ENCODE data around the gene FSIP1.
A peak's percentile ranks its signal among the peaks of the same experiment; 100 is the strongest.

FSIP1 gene

DNA sequence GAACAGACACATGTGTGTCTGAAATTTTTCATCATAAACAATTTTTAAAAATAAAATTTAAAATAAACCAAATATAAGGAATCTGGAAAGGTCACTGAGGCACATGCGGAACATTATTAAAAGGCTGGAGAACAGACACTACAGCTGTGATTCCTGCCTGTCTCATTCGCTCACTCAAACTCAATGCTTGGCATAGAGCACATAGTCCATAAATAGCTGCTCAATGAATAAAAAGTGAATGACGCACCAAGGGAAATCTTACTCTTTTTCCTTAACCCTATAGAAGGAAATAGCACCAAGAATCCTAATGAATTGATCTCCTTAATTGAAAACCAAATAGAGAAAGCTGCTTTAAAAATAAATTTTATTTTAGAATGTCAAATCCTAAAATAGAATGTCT, 98.4 kb downstream of the FSIP1 start:
- no peak for DNase-seq (ENCODE audit: low spot score)

DNA sequence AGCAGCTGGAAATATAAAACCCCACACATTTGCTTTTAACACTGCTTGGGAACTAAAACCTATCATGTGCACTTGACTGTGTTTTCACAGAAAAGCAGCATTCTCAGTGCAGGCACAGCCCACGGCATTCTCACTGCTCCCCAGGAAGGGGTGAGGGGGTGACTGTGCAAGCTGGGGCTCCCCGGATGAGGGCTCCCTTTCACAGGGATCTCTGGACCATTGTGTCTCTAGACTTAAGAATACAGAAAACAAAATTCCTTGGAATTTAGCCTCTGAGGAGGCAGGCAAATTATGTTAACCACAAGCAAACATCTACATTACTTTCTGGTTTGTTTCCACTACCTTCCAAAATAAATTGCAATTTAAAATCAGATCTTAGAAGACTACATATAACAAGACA, 100.3 kb downstream of the FSIP1 start:
- DNase-seq (ENCODE audit: low spot score), result no peak

DNA sequence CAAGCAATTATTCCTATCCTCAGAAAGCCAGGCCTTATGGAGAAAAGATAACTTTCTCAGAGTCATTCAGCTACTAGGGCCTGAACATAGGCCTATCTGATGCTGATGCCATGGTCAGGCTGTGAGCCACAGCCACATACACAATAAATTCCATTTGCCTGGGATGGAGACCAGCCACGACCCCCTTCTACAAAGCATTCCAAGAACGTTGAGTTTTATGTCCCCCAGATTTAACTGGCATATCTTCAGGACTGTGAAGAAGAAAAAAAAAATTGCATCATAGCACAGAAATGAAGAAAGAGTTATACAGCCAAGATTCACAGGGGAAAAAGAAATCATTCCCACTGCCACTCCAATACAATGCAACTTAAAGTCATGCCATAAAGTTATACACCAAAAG, 101.8 kb downstream of the FSIP1 start:
- DNase-seq (ENCODE audit: low spot score), result no peak

DNA sequence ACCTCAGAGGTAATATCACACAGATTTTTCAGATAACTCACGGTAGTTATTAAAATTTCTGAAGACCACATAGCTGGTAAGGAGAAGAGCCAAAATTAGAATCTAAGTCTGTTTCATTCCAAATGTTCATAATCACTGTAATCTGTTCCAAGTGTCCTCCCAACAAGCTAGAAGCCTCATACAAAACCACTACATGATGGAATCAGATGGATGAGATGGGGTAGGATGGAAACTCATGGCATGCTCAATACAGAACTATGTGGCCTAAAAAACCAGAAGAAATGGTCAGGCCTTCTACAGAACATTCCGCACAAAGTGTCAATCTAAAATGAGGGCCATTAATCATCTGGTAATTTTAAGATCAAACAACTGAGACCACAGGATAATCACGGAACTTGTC, 110.0 kb downstream of the FSIP1 start:
- no peak for DNase-seq (ENCODE audit: low spot score)

DNA sequence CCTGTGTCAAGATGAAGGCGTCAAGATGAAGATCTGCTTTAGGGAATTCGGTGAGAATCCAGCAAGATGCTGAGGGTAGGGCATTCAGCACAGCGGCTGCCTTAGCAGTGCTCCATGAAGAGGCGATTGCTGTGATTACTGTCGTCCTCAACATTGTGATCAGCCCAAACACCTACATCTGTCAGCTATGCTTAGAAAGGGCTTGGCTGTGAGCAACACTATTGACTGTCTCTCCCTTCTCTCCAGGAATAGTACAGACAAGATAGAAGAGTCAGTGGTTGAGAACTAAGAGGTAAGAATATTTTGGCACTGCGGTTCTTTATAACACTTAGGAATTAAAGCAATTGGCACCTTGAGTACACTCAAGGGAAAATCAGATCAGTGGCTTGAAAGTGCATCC, 110.5 kb downstream of the FSIP1 start:
- no peak for DNase-seq (ENCODE audit: low spot score)

DNA sequence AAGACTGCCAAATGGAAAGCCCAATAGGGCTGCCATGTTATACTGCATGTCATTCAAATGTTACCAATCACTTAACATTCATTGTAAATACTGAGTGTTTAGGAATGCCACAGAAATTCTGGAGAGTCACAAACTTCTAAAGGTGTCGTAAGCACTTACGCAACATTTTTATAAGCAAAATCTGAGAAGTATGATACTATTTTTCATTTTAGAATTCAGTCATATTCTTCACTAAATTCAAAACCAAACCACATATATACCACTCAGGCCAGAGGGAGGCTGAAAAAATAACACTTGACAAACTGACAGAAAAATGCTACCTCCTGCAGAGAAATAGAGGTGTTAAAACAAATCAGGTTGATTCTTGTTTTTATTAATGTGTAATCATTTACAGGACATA, 112.0 kb downstream of the FSIP1 start:
- peak; percentile 34 for DNase-seq (ENCODE audit: low spot score)

DNA sequence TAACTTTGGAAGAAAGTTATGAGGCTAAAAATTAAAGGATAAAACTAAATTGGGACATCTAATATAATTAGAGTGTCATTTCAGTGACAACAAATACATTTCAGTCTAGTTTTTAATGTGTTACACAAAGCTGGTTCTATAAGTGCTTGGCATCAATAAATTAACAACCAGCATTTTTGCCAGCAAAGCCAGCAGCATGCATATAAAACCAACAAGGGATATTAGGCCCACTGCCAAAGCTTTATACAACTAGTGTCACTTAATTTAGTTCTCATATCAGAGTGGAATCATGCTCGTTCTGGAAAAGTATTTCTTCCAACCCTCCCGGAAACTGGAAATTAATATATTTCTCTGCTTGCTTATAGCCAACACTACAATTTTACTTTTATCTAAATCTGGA, 113.0 kb downstream of the FSIP1 start:
- DNase-seq (ENCODE audit: low spot score), result no peak

DNA sequence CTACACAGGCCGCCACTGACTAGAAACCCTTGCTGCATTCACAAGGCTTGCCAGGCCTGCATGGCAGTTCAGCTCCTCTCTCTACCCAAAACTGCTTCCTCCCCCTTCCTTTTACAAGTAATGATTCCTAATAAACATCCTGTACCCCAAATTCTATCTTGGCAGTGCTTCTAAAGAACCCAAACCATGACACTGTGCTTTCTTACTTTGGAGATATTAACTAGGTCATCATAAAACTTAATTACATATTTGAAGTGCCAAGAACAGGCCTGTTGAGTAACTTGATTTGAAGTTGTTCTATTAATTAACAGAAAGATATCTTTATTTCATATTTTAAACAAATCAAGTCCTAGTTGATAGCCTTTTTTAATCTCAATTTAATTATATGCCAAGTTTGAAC, 113.4 kb downstream of the FSIP1 start:
- no peak for DNase-seq (ENCODE audit: low spot score)

DNA sequence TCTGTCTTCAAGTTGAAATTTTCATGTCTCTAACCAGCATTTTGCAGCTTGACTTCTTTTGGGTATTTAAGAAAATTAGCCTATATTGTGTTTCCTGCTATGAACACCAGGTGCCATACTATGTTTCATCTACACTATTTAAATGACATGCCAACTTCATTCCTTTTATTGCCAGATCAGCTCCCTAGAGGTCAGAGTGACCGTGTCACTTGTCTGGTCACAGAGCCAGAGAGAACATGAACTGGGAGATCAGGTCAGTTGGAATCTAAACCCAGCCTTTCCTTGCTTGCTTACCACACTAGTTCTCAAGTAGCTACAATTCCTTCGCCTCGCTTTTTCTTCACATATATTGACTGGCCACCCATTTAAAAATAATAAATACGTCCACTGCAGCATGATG, 114.2 kb downstream of the FSIP1 start:
- no peak for DNase-seq (ENCODE audit: low spot score)

DNA sequence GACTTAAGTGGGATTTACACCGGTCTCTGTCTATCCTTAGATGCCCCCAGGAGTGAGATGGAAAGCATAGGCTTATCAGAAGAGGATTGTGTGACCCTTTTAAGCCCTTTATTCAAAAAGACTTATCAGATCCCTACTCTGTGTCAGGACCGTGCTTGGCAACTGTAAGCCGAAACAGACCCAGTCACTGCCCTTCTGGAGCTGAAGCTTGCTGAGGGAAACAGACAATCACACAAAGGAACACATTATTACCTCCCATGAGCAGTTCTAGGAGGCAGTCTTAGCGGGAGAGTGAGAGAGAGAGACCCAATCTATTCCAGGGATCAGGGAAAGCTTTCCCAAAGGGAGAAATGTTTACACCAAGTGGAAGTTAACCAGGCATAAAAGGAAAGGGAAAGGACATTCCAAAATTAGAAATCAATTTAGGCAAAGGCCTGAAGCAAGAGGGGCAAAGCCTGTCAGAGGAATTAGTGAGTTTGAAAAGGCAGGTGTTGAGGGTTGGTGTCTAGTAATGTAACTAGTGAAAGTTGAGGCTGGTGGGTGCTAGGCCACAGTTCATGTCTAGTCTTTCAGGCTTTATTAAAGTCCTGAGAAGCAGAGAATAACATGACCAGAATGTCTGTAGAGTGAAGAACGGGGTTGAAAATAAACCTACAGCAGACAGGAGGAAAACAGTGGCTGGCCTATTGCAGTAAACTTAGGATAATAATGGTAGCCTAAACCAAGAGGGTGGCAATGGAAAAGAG, 115.1 kb downstream of the FSIP1 start:
- no peak for DNase-seq (ENCODE audit: low spot score)

DNA sequence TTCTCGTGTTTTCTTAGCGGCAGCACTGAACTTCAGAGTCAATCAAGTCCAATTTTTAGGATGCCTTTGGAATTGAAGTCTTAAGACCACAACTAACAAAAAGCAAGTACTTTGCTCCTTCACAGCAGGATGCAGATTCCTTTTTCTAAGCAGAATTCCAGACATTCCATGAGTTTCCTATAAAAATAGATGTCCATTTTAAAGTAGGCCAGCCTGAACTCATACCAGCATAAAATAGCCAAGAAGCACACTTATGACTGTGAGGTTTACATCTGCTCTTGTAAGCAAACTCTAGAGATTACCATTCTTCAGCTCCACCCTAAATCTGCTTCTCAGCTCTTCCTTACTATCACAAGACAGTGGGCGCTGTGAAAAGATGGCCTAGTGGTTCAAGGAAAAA, 116.0 kb downstream of the FSIP1 start:
- DNase-seq (ENCODE audit: low spot score), result peak; percentile 49

DNA sequence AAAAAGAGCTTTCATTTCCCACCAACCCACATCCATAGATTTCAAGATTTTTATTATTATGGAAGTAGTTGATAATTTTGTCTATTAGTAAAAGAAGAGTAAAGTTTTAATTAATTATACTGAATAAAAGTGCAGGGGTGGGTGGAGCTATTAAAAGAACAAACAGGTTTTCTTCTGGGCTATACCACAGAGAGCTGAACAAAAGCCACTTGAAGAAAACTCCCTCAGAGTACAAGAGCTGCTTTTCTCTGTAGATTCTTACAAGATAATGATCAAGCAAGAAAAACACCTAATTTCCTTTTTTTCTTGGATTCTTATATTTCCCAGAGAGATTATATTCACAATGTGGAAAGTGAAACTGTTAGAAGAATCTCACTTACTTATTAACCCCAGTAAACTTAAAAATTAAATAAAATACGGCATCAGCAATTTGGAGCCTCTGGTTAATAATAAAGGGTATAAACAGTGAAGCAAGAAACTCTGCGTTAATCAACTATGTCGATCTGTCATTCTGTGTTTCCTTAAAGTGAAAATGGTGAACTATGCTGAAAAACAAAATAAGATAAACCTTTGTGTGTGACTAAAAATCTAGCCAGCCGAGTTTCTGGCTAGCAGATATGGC, 116.9 kb downstream of the FSIP1 start:
- peak; percentile 60 for DNase-seq (ENCODE audit: low spot score)

DNA sequence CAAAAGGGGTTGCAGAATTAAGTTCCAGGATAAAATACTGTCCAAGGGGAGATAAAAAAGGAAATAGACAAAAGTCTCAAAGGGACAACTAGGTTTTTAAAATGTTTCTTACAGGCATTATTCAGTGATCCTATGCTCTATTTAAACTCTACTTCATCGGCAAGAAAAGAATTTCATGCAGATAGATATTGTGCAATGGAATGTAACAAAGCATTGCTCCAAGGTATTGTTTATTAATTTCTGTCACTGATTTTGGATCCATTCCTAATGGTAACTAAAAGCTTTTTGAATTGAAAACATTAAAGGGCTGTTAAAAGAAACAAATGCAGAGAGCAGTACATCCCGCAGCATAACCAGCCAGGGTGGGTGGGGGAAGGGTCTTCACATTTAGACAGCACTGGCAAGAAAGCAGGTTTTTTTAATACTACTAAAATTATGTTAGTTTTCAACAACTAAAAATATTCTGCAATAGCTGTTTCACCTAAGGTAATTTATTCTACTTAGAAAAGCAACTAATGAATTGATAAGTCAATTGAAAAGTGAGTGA, 118.9 kb downstream of the FSIP1 start:
- no peak for DNase-seq (ENCODE audit: low spot score)

DNA sequence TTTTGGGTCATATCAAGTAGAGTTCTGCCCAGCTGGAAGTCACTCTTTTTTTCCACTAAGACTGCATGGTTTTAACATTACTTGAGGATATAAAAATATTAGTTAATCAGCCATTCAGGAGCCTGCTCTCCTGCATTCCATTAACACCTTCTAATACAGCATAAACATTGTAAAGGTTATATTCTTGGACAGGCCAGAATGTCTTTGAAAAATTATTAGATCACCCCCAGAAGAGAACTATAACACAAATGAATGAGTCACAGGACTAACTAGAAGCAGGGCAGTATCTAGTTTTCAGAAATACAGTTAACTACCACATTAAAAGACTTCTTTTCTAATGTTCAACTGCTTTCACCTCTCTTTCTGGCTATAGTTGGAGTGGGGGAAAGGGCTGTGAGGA, 120.9 kb downstream of the FSIP1 start:
- peak; percentile 3 for DNase-seq (ENCODE audit: low spot score)

DNA sequence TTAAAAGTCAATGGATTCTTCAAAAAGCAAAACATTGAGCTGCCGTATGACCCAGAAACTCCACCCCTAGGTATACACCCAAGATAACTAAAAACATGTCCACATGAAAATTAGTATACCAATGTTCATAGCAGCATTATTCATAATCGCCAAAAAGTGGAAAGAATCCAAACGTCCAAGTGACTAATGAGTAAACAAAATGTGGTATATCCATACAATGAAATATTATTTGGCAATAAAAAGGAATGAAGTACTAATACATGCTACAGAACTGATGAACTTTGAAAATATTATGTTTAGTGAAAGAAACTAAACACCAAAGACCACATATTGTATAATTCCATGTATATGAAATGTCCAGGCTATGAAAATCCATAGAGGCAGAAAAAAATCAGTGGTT, 123.9 kb downstream of the FSIP1 start:
- DNase-seq (ENCODE audit: low spot score), result no peak

DNA sequence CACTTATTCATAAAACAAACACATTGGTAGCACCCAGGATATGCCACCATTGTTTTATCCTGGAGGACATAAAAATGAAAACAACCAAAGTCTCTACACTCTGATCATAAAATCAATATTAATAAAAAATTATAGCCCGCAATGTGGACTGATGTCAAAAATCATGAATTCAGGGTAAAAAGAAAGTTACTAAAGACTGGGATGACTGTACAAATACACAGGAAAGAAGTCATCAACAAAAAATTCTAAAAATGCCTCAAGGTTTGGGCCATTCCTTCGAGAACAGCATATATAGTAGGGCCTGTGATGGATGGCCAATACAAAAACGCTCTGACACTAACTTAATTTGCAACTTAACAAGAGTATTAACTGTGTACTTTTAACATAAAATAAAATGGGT, 125.0 kb downstream of the FSIP1 start:
- DNase-seq (ENCODE audit: low spot score), result peak; percentile 45

DNA sequence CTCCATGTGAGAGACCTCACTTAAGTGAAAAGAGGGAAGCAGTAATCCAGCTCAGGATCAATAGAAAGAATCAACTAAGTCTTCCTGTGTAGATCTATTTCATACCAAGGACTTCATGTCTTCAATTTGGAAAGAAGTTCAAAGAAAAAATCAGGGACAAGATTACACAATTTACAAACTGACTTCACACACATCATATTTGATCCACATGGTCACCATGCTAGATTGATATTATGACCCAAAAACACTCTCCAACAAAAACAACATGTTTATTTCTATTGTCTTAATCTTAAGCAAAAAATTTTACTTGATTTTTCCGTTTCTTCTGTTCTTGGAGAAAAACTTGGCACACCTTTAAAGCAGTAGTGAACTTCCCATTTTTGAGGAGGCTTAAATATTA, 125.5 kb downstream of the FSIP1 start:
- no peak for DNase-seq (ENCODE audit: low spot score)

DNA sequence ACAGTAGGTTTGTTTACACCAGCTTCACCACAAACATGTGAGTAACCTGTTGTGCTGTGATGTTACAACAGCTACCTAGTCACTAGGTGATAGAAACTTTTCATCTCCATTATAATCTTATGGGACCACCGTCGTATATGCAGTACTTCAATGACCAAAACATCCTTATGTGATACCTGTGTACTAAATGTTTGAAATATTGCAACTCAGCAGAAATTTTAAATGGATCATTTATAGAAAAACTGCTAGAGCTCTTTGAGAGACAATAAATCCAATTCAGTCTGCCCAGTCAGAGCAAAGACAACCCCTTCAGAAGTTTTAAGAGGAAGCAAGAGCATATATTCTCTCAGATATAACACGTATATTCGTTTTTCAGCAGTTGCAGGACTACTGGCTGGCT, 128.3 kb downstream of the FSIP1 start:
- no peak for DNase-seq (ENCODE audit: low spot score)

DNA sequence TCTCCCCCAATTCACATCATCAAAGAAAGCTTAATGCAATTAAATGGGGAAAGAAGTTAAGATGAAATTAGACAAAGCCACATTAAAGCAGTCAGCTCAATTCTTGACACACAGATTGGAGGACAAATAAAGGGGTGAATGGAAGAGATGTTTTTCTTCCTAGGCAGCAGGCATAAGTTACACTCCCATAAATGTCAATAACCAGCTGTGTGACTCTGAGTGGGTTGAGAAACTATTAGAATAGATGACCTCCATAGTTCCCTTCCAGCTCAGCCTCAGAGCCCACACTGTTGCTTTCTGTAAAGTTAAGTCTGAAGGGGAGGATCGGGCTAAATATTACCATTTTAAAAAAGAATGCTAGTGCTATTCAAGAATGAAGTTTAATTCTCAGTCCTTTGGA, 130.8 kb downstream of the FSIP1 start:
- no peak for DNase-seq (ENCODE audit: low spot score)

DNA sequence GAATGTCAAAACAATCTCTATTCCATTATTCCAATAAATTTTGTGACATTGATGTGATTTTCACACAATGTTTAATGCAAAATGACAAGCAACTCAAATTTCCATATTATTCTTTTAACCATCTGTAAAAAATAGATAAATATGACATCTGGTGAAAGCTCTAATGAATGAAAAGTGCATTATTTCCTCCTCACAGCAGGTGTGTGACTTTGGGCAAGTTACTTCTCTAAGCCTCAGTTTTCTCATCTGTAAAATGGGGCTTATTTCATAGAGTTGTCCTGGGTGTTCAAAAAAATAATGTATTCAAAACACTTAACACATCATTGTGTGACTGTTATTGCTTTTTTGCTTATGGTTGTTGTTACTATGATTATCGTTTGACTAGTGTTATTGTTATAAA, 131.3 kb downstream of the FSIP1 start:
- DNase-seq (ENCODE audit: low spot score), result no peak

DNA sequence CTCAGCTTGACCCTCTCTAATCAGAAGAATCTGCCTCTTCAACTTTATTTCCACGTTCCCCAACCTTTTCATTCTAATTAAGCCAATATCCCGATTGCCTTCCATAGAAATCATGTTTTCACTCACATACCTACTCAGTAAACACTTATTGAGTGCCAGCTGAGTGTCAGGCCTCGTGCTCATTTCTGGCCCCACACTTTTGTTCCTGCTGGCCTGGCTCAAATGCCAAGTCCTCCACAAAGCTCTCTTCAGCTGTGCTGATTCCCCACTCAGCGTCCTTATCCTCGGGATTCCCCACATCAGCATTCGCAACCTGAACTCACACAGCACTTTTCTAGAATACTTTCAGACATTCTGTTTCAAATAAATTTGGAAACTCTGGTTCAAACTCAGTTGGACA, 132.9 kb downstream of the FSIP1 start:
- DNase-seq (ENCODE audit: low spot score), result no peak

DNA sequence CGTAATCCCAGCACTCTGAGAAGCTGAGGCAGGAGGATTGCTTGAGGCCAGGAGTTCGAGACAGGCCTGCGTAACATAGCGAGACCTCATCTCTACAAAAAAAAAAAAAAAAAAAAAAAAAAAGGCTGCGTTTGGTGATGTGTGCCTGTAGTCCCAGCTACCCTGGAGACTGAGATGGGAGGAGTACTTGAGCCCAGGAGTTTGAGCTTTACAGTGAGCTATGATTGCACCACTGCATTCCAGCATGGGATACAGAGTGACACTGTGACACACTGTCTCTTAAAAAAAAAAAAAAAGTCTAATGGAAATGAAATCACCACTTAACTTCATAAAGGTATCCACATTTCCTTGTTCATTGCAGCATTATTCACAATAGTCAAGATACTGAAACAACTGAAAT, 136.2 kb downstream of the FSIP1 start:
- no peak for DNase-seq (ENCODE audit: low spot score)

DNA sequence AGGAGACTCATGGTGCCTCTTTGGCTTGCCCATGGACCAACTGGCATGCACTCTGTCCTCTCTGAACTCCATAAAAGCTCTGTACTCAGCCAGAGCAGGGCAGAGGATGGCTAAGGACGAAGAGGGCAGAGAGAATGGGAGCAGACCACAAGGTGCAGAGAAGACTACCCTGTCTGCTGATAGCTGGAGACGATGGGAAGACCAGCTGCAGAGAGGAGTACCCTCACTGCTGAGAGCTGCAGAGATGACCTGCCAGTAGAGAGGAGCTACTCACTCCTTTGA, 136.7 kb downstream of the FSIP1 start:
- DNase-seq (ENCODE audit: low spot score), result no peak

Data from kidney tubule cell (primary cell).